NCI-H446 treated with DMSO at 0.1 percent for 48 hours (cell line): Measurements from ENCODE around the gene NRCAM.

Experiments used
- DNase-seq: peaks from one replicate; lab custom pipeline; 2025; lab: John Stamatoyannopoulos, UW

NRCAM gene

DNA sequence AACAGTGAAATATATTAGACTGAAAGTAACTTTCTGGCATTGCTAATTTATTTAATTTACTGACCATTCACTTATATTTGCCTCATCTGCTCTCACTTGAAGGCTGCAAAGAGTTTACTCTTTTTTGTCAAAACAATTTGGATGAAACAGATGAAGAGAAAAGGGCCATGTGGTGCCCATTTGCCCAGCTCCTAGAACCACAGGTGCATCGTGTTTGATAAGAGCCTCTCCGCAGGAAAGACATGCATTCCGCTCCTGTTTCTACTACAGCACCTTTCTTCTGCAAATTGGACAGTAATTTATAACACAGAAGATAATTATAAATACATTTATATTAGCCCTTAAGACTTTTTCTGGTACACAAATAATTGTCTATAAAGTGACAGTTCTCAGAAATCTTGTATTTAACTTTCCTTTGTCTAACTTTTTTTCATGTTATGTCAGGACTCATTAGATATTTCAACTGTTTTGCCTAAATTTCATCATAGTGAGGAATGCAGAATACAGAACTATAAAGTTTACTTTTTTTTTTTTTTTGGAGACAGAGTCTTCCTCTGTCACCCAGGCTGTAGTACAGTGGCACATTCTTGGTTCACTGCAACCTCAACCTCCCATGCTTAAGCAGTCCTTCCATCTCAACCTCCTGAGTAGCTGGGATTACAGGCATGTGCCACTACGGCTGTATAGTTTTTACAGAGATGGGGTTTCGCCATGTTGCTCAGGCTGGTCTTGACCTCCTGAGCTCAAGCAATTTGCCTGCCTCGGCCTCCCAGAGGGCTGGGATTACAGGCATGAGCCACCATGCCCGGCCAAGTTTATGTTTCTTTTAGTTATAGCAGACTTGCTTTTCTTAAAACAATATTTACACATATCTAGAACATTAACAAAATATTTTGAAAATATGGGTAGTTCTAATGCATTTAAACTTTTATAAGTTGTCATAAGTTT is 326.9 kb downstream of the NRCAM start:
- DNase-seq = no peak

DNA sequence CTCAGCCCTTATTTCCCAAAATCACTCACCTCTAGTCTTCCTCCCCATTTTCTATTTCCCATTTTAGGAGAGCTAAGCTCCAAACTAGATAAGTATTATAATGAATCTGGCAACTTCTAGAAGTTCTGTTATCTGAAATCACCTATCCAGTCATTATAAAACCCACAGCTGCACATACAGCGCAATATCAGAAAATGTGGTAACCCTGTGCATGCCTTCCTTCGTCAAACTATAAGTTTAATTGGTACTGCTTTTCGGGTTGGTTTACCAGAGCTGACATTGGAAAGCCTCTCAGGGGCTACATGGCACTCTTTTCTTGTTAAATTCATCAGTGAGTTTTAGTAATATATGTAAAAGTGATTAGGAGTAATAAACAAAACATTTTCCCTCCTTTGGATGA is 327.7 kb downstream of the NRCAM start:
- DNase-seq = no peak

DNA sequence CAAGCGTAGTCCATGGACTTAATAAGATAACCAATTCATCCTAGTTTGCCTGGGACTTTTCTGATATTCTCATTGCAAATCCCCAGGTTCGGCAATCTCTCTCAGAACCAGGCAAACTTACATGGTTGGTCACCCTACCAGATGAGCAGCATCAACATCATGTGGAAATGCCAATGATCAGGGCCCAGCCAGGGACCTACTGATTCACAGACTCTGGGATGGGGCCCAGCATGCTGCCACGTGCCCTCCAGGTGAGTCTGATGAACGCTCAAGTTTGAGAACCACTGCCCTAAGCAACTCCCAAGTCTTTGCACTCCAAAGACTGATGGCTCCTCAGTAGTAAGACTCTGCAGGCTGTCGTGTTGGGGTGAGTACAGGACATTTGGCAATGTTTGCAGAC is 328.8 kb downstream of the NRCAM start:
- DNase-seq = no peak

DNA sequence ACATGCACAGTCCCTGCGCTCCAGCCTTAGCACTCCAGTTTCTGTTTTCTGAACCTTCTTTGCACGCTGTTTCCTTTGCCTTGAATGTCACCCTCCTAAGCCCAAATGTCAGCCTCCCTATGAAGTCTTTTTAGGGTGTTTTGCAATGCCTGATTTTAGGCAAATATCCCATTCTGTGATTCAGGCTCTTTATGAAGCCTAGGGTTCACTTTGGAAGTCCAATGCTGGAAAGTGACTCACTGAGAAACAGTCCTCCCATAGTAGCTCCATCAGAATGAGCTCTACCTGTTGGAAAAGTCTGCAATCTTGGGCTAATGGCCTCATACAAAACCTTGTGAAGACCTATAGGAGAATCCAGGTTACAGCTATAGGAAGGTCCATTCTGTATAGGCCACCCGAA is 331.4 kb downstream of the NRCAM start:
- DNase-seq = no peak

DNA sequence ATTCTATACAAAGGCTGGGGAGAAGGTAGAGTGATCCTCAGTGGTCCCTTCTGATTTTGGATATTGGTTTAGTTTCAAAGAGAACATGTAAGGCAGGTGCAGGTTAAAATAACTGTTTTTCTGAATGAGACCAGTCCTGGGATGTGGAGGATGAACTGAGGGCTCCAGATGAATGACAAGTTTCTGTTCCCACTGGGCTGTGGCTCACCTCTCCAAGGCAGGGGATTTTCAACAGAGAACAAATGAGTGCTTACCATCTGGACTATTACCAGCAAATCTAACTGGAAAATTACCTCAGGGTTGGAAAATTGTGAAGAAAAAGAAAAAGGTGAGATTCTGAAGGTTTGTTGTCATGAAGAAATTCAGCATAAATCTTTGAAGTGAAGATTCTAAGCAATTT is 334.1 kb downstream of the NRCAM start:
- DNase-seq = no peak

DNA sequence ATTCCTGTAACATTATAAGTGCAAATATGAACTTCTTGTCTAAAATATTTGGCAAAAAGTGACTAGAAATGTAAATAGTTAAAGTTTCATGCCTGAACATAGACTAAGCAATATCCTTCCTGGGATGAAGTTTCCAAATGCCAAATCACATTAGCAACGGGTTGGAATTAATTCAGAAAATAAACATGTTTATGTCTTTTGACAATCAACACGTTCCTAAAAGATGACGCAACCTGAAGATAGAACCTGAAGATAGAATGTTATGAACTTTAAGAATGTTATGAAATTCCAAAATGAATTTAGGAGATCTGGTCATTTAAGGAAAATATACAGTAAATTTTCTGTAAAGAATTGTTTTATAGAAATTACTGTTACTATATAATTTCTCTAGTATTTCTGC is 335.3 kb downstream of the NRCAM start:
- no peak for DNase-seq

DNA sequence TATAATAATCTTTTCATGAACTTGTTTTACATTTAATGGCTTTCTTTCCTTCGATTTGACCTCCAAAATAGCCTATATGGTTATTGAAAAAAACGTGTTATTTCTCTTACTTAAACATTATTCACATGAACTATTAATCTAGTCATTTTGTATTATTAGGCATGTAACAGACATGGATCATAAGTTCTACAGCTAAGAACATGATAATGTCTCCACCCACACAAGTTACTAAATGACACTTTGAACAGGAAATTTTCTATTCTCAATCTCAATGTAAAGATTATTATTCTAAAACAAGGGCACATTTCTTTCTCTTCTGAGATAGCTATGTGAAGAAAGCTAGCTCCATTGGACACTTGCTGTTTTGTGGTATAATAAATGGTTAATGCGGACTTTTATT is 336.0 kb downstream of the NRCAM start:
- DNase-seq = no peak

DNA sequence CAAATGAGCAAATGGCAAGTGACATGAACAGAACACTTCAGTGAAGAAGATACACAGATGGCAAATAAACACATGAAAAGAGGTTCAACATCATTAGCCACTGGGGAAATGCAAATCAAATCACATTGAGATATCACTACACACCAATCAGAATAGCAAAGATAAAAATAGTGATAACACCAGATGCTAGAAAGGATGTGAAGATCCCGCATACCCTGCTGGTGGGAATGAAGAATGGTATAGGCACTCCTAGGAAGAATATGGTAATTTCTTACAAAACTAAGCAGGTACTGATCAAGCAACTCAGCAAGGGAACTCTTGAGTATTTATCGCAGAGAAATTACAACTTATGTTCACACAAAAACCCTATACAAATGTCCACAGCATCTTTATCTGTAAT is 337.3 kb downstream of the NRCAM start:
- no peak for DNase-seq

DNA sequence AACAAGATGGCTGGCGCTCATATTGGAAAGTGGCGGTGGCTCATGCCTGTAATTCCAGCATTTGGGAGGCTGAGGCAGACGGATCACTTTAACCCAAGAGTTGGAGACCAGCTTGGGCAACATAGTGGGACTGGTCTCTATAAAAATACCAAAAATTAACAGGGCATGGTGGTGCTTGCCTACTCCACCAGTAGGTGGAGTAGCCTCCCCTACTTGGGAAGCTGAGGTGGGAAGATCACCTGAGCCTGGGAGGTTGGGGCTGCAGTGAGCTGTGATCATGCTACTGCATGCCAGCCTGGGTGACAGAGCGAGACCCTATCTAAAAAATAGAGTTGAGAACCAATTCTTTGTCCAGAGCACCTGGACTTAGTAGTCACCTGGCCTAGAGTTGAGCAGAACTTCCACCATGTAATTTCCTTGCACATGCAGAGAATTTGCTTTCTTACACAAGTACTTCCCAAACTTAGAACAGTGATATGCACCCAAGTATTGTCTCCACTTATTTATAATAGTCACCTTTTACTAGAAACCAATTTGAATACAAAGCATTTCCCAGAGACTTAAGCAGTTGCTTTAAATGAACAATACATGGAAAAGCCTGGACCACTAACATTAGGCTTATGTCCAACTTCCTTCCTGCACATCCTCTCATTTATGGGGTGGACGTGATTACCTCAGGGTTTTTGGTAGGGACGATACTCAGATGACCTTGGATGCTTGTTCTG is 342.0 kb downstream of the NRCAM start:
- no peak for DNase-seq

DNA sequence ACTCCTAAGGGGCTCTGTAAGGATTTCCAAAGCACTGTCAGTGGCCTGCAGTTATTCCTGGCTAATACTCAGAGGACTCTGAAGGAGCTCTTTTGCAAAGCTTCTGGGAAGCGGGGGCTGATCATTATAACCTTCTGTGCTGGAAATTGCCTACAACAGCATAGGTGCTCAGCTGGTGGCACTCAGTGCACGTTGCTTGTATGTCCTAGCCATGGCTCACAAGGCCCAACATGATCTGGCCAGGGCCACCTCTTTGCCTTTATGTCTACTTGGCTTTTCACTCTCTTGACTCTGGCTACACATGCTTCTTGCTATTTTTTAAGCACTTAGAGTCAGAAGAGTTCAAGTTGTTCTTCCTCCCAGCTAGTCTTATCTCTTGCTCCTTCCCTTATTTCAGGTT is 343.6 kb downstream of the NRCAM start:
- no peak for DNase-seq

DNA sequence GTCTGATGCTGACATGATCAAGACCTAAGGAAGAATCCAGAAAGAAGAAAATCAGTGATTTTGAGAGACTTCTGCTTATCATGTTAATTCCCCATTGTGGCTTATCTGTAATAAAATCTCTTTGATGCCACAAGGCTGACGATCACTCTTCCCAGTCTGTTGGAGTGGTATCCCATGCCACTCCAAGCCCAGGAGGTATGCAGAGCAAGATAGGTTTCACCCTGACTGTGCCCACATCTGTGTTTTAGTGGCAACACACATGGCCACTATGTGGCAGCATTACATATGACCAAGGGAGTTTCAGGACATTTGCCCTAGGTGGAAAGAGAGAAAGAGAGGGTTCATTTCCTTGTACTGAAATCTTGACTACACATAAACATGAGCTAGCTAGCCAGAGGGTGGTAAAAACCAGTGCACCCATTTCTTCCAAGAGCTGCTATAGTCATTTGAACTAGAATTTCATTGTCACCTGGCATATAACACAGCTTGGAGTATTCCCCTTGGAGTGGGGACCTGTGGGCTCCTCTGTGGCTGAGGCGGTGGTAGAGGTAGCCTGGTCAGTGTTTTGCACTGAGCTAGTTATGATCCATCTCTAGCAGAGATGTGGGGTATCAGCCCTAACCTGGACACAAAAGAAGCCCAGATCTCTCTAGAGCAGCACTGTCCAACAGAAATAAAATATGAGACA is 346.9 kb downstream of the NRCAM start:
- DNase-seq = no peak

DNA sequence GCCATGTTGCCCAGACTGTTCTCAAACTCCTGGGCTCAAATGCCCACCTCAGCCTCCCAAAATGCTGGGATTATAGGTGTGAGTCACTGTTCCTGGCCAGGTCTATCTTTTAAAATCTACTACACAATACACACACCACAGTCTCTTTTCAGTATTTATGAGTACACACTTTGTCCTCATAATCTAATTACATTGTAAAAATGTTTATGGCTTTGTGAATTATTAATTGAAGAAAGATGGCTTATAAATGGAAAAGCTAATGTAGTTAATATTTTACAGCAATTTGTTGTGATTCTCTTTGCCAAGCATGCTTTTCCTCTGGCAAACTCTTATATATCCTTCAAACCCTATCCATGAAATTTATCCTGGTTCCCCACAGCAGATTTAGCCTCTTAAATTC is 348.1 kb downstream of the NRCAM start:
- no peak for DNase-seq

DNA sequence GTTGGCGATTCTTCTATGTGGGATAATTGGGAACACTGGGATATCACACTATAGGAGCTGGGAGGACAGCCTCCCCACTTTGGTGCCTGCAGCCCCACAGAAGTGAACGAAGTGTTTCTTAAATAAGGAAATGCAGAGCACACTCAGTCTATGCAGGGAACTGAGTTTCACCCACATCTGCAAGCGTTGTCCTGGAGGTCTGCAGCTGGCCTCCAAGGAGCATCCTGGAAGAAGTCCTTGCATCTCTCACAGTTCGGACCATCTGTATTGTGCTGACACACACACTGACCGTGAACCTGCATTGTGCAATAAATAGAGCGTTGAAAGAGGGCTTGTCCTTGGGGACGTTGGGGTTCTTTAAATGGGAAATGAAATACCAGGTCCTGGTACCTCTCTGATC is 351.9 kb downstream of the NRCAM start:
- no peak for DNase-seq

DNA sequence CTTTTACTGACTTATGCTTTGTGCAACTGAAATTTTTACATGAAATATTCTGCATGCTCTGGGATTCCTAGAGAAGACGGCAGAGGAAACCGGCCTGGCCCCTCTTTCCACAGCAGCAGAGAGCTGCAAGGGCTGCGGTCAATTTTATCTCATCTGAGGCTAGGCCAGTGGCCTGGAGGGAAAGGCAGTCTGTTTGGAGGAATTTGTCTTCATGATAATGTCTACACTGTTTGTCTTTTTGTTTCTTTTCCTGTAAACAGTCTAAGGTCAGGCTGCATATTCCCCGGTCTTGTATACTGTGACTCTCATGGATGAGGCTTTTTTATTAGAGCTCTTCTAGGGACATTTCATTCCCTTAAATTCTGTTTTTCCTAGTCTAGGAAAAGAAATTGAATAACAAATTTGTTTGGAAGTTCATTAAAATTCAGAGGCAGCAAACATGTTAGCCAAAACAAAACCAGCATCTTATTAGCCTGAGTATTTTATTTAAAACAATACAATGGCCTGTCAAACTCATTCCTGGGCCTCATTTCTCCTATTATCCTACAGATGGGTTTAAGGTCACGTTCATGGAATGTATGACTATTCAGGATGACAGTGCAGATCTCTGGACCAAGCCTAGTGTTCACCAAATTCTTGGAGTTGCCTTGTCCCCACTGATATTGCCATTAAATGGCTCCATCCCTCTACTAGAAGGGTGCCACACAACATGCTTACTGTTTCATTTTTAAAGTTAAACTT is 352.5 kb downstream of the NRCAM start:
- DNase-seq = no peak

DNA sequence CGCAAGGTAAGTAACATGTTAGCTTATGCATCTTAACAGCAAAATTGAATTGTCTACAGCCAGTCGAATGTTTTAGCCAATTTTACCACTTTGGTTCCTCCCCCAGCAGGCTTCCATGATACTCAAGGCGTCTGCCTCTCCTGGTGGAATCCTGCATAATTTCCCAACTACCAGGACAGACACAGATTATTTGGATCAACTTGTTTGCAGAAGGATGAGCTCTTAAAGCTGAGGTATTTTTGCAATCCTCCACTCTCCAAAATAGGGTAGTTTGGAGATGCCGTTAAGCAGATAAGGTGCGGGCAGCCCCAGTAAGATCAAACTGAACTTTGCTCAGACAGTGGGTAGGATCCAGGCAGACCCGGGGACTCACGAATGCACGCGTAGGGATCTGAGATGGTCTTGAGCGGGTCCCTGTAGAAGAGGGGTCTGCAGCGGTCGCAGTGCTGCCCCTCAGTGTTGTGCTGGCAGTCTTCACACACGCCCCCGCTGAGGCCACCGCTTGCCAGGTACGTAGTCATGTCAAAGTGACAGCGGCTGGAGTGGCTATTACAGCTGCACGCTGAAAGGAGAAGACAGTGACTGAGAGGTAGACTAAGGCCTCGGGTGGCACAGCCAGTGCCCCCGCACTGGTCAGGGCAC is 353.4 kb downstream of the NRCAM start:
- DNase-seq = no peak

DNA sequence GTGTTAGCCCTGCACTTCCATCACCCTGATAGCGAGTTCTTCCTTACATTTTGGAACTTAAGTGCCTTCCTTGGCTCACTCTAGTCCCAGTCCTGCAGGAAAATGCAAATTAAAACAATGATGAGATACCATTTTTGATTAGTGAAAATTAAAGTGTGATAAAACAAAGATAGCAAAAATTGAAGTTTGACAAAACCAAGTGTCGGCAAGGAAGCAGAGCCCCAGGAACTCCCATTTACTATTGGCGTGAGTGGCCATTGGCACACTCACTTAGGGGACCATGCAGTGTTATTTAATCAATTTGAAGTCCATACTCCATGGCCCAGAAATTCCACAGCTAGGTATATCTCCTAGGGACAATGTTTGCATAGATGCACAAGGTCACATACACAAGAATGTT is 354.5 kb downstream of the NRCAM start:
- no peak for DNase-seq

DNA sequence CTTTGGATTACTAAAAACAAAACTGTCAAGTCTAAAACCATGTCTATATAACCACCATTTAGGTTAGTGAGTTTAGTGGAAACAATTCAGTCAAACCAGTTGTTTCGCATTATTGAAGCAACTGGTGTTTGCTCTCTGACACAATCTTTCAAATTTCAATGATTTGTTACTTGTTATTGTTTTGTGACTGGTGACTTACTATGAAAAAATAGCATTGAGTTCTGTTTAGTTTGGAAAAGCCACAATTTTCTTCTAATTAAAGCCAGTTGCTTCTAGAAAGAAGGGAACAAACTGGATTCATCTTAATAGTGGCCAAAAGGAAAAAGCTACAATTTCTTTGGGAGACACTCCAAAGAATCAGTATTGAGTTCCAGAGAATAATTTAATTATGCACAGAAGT is 356.5 kb downstream of the NRCAM start:
- DNase-seq = no peak

DNA sequence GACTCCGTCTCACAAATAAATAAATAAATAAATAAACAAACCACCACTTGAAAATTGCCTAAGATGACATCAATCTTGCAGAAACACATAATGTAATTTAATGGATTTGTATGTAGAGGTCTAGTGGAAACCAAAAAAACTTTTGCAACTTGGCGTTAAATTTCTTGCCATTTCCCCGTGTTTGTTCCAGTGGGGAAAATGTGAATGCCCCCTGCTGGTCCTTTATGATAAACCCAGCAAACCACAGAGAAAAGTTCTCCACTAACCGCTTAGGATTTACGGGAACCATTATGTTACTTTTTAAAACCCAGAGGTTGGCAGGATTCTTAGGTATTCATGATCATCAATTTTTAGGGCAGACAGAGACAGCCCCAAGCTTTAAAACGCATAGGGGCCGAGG is 358.5 kb downstream of the NRCAM start:
- DNase-seq = no peak
